ENCODE measurements around the gene VRK2.
"Not testable (repeated sequence)": the region's sequence is repeated elsewhere in the genome, so short reads cannot be mapped to it uniquely, and the experiment has no call there.

Gene VRK2

GRCh38 chr2:58109481-58109880 is 62.9 kb downstream of the VRK2 start:
- no peak overlapping the region for H3K4me3 Mint-ChIP-seq
- DNase-seq, result no peak
- H3K27me3 Mint-ChIP-seq, result no peaks in the 10 kb centered on the region
- H3K9me3 Mint-ChIP-seq, result no peaks in the 10 kb centered on the region
- peaks cover 19% of the 10 kb centered on the region for H3K36me3 Mint-ChIP-seq (ENCODE audit: low read depth)
- H3K27ac Mint-ChIP-seq, result no peak overlapping the region
- H3K4me1 Mint-ChIP-seq (ENCODE audit: low read depth), result peaks cover 14% of the 10 kb centered on the region

GRCh38 chr2:58110765-58111164 is 64.2 kb downstream of the VRK2 start:
- Mint-ChIP-seq H3K4me3 (no peak overlapping the region), H3K36me3 (ENCODE audit: low read depth) (peaks cover 19% of the 10 kb centered on the region), H3K4me1 (ENCODE audit: low read depth) (peaks cover 14% of the 10 kb centered on the region), H3K27ac (no peak overlapping the region), H3K27me3 (no peaks in the 10 kb centered on the region), H3K9me3 (no peaks in the 10 kb centered on the region)
- DNase-seq, result no peak

GRCh38 chr2:58113563-58113962 is 67.0 kb downstream of the VRK2 start:
- not testable (repeated sequence) for H3K27me3 Mint-ChIP-seq; H3K9me3 Mint-ChIP-seq; DNase-seq; H3K4me1 Mint-ChIP-seq (ENCODE audit: low read depth); H3K4me3 Mint-ChIP-seq; H3K27ac Mint-ChIP-seq
- H3K36me3 Mint-ChIP-seq (ENCODE audit: low read depth), result peaks cover 23% of the 10 kb centered on the region

- H3K4me1 Mint-ChIP-seq (ENCODE audit: low read depth), result peaks cover 4% of the 10 kb centered on the region
- H3K27ac Mint-ChIP-seq, result no peak overlapping the region
- H3K36me3 Mint-ChIP-seq (ENCODE audit: low read depth), result peaks cover 34% of the 10 kb centered on the region
- no peak for DNase-seq
- no peaks in the 10 kb centered on the region for H3K27me3 Mint-ChIP-seq
- H3K9me3 Mint-ChIP-seq, result no peaks in the 10 kb centered on the region
- H3K4me3 Mint-ChIP-seq, result no peak overlapping the region
Measured at GRCh38 chr2:58120626-58121229, 74.1 kb downstream of the VRK2 start.

GRCh38 chr2:58122040-58122439 is 75.4 kb downstream of the VRK2 start:
- DNase-seq, result no peak
- H3K4me1 Mint-ChIP-seq (ENCODE audit: low read depth), result peaks cover 4% of the 10 kb centered on the region
- H3K4me3 Mint-ChIP-seq, result no peak overlapping the region
- H3K36me3 Mint-ChIP-seq (ENCODE audit: low read depth), result peaks cover 34% of the 10 kb centered on the region
- H3K27me3 Mint-ChIP-seq, result no peaks in the 10 kb centered on the region
- H3K27ac Mint-ChIP-seq, result no peak overlapping the region
- H3K9me3 Mint-ChIP-seq, result no peaks in the 10 kb centered on the region

- H3K4me3 Mint-ChIP-seq, result no peak overlapping the region
- no peaks in the 10 kb centered on the region for H3K9me3 Mint-ChIP-seq
- H3K4me1 Mint-ChIP-seq (ENCODE audit: low read depth), result peaks cover 4% of the 10 kb centered on the region
Measured at GRCh38 chr2:58122540-58122939, 75.9 kb downstream of the VRK2 start.

GRCh38 chr2:58127111-58127510 is 80.5 kb downstream of the VRK2 start:
- H3K4me3 Mint-ChIP-seq, result no peak overlapping the region
- H3K27ac Mint-ChIP-seq, result no peak overlapping the region
- peaks cover 32% of the 10 kb centered on the region for H3K36me3 Mint-ChIP-seq (ENCODE audit: low read depth)
- H3K4me1 Mint-ChIP-seq (ENCODE audit: low read depth), result peaks cover 2% of the 10 kb centered on the region
- no peaks in the 10 kb centered on the region for H3K27me3 Mint-ChIP-seq
- no peaks in the 10 kb centered on the region for H3K9me3 Mint-ChIP-seq
- no peak for DNase-seq

More at GRCh38 chr2:58122540-58122939, 75.9 kb downstream of the VRK2 start:
- Mint-ChIP-seq H3K36me3 (ENCODE audit: low read depth) (peaks cover 34% of the 10 kb centered on the region), H3K27me3 (no peaks in the 10 kb centered on the region), H3K27ac (no peak overlapping the region)
- DNase-seq, result no peak

- Mint-ChIP-seq H3K27me3 (no peaks in the 10 kb centered on the region), H3K9me3 (no peaks in the 10 kb centered on the region), H3K27ac (no peak overlapping the region), H3K4me3 (no peak overlapping the region), H3K36me3 (ENCODE audit: low read depth) (peaks cover 32% of the 10 kb centered on the region), H3K4me1 (ENCODE audit: low read depth) (no peaks in the 10 kb centered on the region)
- DNase-seq, result no peak
Measured at GRCh38 chr2:58130238-58130637, 83.6 kb downstream of the VRK2 start.

GRCh38 chr2:58131191-58132011 is 84.8 kb downstream of the VRK2 start:
- no peaks in the 10 kb centered on the region for H3K4me1 Mint-ChIP-seq (ENCODE audit: low read depth)
- H3K36me3 Mint-ChIP-seq (ENCODE audit: low read depth), result peaks cover 42% of the 10 kb centered on the region
- DNase-seq, result no peak
- H3K9me3 Mint-ChIP-seq, result no peaks in the 10 kb centered on the region
- no peak overlapping the region for H3K27ac Mint-ChIP-seq
- no peak overlapping the region for H3K4me3 Mint-ChIP-seq
- no peaks in the 10 kb centered on the region for H3K27me3 Mint-ChIP-seq

GRCh38 chr2:58133395-58133794 is 86.8 kb downstream of the VRK2 start:
- no peaks in the 10 kb centered on the region for H3K4me1 Mint-ChIP-seq (ENCODE audit: low read depth)
- no peak for DNase-seq
- H3K4me3 Mint-ChIP-seq, result no peak overlapping the region
- peaks cover 48% of the 10 kb centered on the region for H3K36me3 Mint-ChIP-seq (ENCODE audit: low read depth)
- no peak overlapping the region for H3K27ac Mint-ChIP-seq
- no peaks in the 10 kb centered on the region for H3K27me3 Mint-ChIP-seq
- no peaks in the 10 kb centered on the region for H3K9me3 Mint-ChIP-seq

GRCh38 chr2:58135861-58136260 is 89.3 kb downstream of the VRK2 start:
- DNase-seq, result no peak
- H3K36me3 Mint-ChIP-seq (ENCODE audit: low read depth), result peaks cover 66% of the 10 kb centered on the region
- no peaks in the 10 kb centered on the region for H3K27me3 Mint-ChIP-seq
- H3K4me3 Mint-ChIP-seq, result no peak overlapping the region
- H3K27ac Mint-ChIP-seq, result no peak overlapping the region
- no peaks in the 10 kb centered on the region for H3K4me1 Mint-ChIP-seq (ENCODE audit: low read depth)
- no peaks in the 10 kb centered on the region for H3K9me3 Mint-ChIP-seq

GRCh38 chr2:58137221-58137620 is 90.6 kb downstream of the VRK2 start:
- Mint-ChIP-seq H3K4me3 (no peak overlapping the region), H3K4me1 (ENCODE audit: low read depth) (no peaks in the 10 kb centered on the region), H3K36me3 (ENCODE audit: low read depth) (peaks cover 64% of the 10 kb centered on the region), H3K27me3 (no peaks in the 10 kb centered on the region), H3K27ac (no peak overlapping the region), H3K9me3 (no peaks in the 10 kb centered on the region)
- no peak for DNase-seq

GRCh38 chr2:58137856-58138255 is 91.2 kb downstream of the VRK2 start:
- Mint-ChIP-seq H3K27ac (no peak overlapping the region), H3K4me3 (no peak overlapping the region), H3K36me3 (ENCODE audit: low read depth) (peaks cover 63% of the 10 kb centered on the region), H3K4me1 (ENCODE audit: low read depth) (no peaks in the 10 kb centered on the region), H3K27me3 (no peaks in the 10 kb centered on the region), H3K9me3 (no peaks in the 10 kb centered on the region)
- DNase-seq, result no peak

- Mint-ChIP-seq H3K4me3 (no peak overlapping the region), H3K27ac (no peak overlapping the region), H3K4me1 (ENCODE audit: low read depth) (no peaks in the 10 kb centered on the region), H3K27me3 (no peaks in the 10 kb centered on the region), H3K9me3 (no peaks in the 10 kb centered on the region), H3K36me3 (ENCODE audit: low read depth) (peaks cover 68% of the 10 kb centered on the region)
- no peak for DNase-seq
Measured at GRCh38 chr2:58138396-58139030, 91.9 kb downstream of the VRK2 start.

- H3K9me3 Mint-ChIP-seq, result no peaks in the 10 kb centered on the region
- peaks cover 68% of the 10 kb centered on the region for H3K36me3 Mint-ChIP-seq (ENCODE audit: low read depth)
- H3K27me3 Mint-ChIP-seq, result no peaks in the 10 kb centered on the region
- H3K4me1 Mint-ChIP-seq (ENCODE audit: low read depth), result no peaks in the 10 kb centered on the region
- no peak overlapping the region for H3K27ac Mint-ChIP-seq
- no peak overlapping the region for H3K4me3 Mint-ChIP-seq
- no peak for DNase-seq
Measured at GRCh38 chr2:58140508-58141072, 94.0 kb downstream of the VRK2 start.
